Effector memory CD8-positive, alpha-beta T cell (primary cell): ENCODE results near the gene FGF8.
A peak's percentile ranks its signal among the peaks of the same experiment; 100 is the strongest.

ENCODE experiments used
- ATAC-seq: fragments of 150-1000 bp; cut with Tn5 transposase; replicated peaks from 2 replicates; pipeline ENCODE4 v1.10.0; 2021; ENCODE audit warnings: mild to moderate bottlenecking, moderate library complexity
- DNase-seq, 3 experiments: peaks; one replicate each; pipeline ENCODE4 v3.0.0; 2021
- H3K27ac Mint-ChIP-seq, 2 donors: one replicate each; pipeline ENCODE4 v1.8.0; 2022; ENCODE audit warnings: mild to moderate bottlenecking in 2 of 2, mixed read lengths in 2 of 2, moderate library complexity in 2 of 2
- H3K27me3 Mint-ChIP-seq, 2 donors: one replicate each; pipeline ENCODE4 v1.8.0; 2022; ENCODE audit warnings: mixed read lengths in 2 of 2
- H3K36me3 Mint-ChIP-seq: one replicate; pipeline ENCODE4 v1.8.0; 2022; ENCODE audit warnings: mild to moderate bottlenecking, moderate library complexity, mixed read lengths; ENCODE audit not compliant: insufficient read depth
- H3K4me1 Mint-ChIP-seq, 2 donors: one replicate each; pipeline ENCODE4 v1.8.0; 2022; ENCODE audit warnings: low read depth in 2 of 2, mixed read lengths in 2 of 2
- H3K4me3 Mint-ChIP-seq, 2 donors: one replicate each; pipeline ENCODE4 v1.8.0; 2022; ENCODE audit warnings: mild to moderate bottlenecking in 2 of 2, mixed read lengths in 2 of 2, moderate library complexity in 2 of 2
- H3K9me3 Mint-ChIP-seq, 2 donors: one replicate each; pipeline ENCODE4 v1.8.0; 2022; ENCODE audit warnings: mixed read lengths in 2 of 2

Gene FGF8

GRCh38 chr10:101770331-101771215, 5.3 kb downstream of the FGF8 start:
- no peaks in the 10 kb centered on the region for H3K36me3 Mint-ChIP-seq
- peaks cover 55 to 83% of the 10 kb centered on the region in 2 donors for H3K27me3 Mint-ChIP-seq
- no peaks in the 10 kb centered on the region for H3K9me3 Mint-ChIP-seq
- H3K4me3 Mint-ChIP-seq = peak overlapping the region in 1 of 2 donors; percentile 6
- peaks cover 8 to 19% of the 10 kb centered on the region in 2 donors for H3K4me1 Mint-ChIP-seq
- ATAC-seq (peak; percentile 18), DNase-seq (no peak)
- H3K27ac Mint-ChIP-seq = no peak overlapping the region

DNA sequence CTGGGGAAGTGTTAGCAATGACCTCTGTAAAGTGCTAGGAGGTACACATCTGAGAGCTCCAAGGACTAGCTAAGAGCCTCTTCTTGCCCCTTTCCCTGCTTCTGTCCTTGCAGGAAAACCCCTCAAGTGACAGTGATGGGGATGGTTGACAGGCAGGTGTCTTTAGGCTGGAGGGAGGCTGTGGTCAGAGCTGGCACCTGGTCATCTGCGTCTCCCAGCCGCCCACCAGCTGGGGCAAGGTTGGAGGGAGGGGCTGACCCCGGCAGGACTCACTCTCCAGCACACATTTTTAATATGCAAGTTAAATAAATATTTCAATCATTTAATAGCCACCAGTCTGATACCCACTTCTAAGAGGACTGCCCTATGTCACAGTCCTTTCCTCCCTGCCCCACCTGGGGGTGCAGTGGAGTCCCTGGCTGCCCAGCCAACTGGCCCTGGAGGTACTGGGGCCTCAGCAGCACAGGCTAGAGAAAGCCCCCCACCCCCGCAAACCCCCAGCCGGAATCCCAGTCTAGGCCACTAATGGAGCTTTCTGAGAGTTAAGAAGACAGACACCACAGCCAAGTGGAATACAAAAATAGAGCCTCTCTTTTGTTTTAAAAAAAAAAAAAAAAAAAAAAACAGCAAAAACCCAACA, 6.3 kb downstream of the FGF8 start:
- Mint-ChIP-seq H3K36me3 (no peaks in the 10 kb centered on the region), H3K9me3 (no peaks in the 10 kb centered on the region), H3K27ac (no peak overlapping the region), H3K4me3 (peak overlapping the region in 1 of 2 donors; percentile 6), H3K4me1 (peaks cover 8 to 14% of the 10 kb centered on the region in 2 donors), H3K27me3 (peaks cover 52 to 79% of the 10 kb centered on the region in 2 donors)
- no peak for DNase-seq
- no peak for ATAC-seq

DNA sequence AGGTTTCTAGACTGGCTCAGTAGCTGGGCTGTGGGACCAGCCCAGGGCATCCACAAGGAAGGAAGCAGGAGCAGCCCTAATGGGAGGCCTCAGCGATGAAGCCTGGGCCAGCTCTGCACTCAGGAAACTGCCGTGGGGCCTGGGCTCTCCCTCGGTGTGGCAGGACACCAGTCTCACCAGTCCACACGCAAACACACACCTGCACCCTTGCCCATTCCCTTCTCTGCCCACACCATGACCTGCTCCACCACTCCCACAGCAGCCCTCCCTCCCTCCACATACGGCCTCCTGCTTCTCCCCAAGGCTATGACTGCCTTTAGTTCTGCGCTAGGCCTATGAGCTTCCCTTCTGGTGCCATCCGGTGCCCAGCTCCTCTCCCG, 7.1 kb downstream of the FGF8 start:
- Mint-ChIP-seq H3K9me3 (no peaks in the 10 kb centered on the region), H3K4me3 (no peak overlapping the region), H3K4me1 (peaks cover 4 to 6% of the 10 kb centered on the region in 2 donors), H3K27me3 (peaks cover 46 to 76% of the 10 kb centered on the region in 2 donors), H3K36me3 (no peaks in the 10 kb centered on the region), H3K27ac (no peak overlapping the region)
- no peak for DNase-seq
- no peak for ATAC-seq

DNA sequence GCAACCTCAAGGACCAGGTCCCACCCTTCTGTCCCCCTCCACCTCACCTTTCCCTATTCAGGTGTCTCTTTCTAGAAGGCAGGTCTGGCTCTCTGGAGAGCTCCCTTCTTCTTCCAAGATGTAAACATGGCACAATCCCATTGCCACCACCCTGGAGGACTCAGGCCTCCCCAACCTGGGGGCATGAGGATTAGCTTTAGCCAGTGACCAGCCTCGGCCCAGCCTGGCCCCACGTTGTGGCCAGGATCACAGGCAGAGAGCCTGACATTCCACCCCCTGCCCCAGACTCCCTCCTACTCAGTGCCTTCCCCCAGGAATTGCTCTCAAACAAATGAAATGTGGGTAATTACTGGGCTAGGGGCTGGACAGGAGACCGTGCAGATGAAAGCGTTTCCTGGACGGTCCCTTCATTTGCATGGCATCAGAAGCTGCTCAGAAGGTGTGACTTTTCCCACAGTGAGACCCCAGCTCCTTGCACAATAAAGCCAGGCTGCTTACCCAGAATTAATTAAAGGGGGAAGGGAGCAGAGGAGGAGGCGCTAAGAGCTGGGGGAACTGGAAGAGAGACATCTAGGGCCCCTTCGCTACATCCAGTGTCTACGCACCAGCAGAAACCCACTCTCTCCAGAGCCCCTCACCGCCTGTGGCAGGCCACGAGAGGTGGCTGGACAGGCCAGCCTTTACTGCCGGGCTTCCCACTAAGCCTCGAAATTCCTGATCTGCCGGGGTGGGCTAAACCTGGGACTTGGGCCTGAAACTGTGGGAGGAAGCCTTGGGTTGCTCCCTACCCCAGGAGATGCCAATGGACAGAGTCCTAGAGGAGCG, 7.7 kb downstream of the FGF8 start:
- H3K36me3 Mint-ChIP-seq = no peaks in the 10 kb centered on the region
- H3K27me3 Mint-ChIP-seq = peaks cover 43 to 70% of the 10 kb centered on the region in 2 donors

DNA sequence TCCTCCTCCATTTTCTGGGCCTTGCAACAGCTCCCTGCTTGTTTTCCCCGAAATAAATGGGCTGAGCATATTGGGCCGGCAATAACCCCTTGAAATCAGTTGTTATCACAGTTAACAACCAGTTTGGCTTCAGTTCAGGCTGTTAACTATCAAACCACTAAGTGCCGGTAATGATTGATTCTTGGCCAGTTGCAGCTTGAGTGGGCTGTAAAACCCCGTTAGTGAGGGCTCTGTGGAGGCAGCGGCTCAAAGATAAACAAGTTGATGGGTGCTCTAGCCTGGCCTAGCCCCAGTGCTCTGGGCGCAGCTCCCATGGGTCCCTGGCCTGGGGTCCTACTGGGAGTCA, 8.3 kb downstream of the FGF8 start:
- Mint-ChIP-seq H3K4me3 (no peak overlapping the region), H3K36me3 (no peaks in the 10 kb centered on the region), H3K27me3 (peaks cover 36 to 64% of the 10 kb centered on the region in 2 donors), H3K9me3 (no peaks in the 10 kb centered on the region), H3K27ac (no peak overlapping the region), H3K4me1 (peaks cover 0 to 2% of the 10 kb centered on the region in 2 donors)
- ATAC-seq (no peak), DNase-seq (no peak)

More for the DNA sequence above, 7.7 kb downstream of the FGF8 start:
- Mint-ChIP-seq H3K4me3 (no peak overlapping the region), H3K9me3 (no peaks in the 10 kb centered on the region), H3K27ac (no peak overlapping the region), H3K4me1 (peaks cover 0 to 2% of the 10 kb centered on the region in 2 donors)
- no peak for ATAC-seq
- DNase-seq = no peak

GRCh38 chr10:101766753-101767599, 8.9 kb downstream of the FGF8 start:
- H3K27ac Mint-ChIP-seq = no peak overlapping the region
- no peaks in the 10 kb centered on the region for H3K36me3 Mint-ChIP-seq
- DNase-seq = no peak
- no peak for ATAC-seq
- H3K27me3 Mint-ChIP-seq = peaks cover 31 to 63% of the 10 kb centered on the region in 2 donors
- H3K9me3 Mint-ChIP-seq = no peaks in the 10 kb centered on the region
- no peak overlapping the region for H3K4me3 Mint-ChIP-seq
- H3K4me1 Mint-ChIP-seq = no peaks in the 10 kb centered on the region

DNA sequence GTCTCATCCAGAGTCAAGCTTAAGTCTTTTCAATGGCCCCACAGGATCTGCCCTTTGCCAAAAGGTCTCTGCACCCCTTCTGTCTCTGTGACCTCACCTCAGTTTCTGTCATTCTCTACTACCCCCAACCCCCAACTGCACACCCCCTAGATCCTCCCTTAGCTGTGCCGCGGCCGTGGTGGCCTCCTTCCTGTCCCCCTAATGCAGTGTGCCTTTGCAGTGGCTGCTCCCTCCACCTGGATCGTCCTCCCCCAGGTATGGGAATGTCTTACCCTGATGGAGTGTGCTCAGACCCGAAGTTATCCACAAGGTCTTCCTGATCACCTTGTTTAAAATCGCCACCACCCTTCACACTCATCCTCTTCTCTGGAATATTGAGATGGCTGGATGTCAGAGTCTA, 9.6 kb downstream of the FGF8 start:
- no peaks in the 10 kb centered on the region for H3K36me3 Mint-ChIP-seq
- no peaks in the 10 kb centered on the region for H3K4me1 Mint-ChIP-seq
- peaks cover 27 to 63% of the 10 kb centered on the region in 2 donors for H3K27me3 Mint-ChIP-seq
- H3K27ac Mint-ChIP-seq = no peak overlapping the region
- DNase-seq (no peak), ATAC-seq (no peak)
- no peak overlapping the region for H3K4me3 Mint-ChIP-seq
- no peaks in the 10 kb centered on the region for H3K9me3 Mint-ChIP-seq

DNA sequence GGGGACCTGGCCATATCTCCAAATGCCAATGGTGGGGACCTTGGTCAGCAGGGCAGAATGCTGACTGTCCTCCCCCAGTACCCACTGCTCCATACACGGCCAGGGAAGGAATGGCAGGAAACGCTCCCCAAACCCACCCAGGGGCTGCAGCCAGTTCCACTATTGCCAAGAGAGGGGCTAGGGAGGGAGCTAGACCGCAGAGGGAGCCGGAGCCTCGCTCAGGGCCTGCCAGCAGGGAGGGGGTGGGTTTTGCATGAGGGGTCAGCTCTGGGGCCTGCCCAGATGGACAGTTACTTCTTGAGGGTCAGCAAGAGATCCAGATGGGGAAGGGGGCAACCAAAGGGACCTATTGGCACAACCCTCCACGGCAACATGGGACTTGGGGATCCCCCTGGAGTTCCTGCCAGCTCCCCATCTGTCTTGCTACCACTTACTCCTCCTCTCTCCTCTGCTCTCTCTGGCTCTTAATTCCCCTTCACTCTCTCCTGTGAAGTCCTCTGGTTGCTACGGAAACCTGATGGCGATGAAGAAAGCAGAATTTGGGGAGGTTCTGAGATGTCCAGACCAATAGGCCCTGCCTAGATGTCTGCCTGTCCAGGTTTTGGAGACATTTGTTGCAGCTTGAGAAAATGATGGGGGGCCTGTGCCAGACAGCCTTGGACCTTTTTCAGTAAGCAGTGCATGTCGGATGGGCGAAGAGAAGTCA, 12.6 kb downstream of the FGF8 start:
- H3K36me3 Mint-ChIP-seq = no peaks in the 10 kb centered on the region
- peaks cover 20 to 49% of the 10 kb centered on the region in 2 donors for H3K27me3 Mint-ChIP-seq
- no peak overlapping the region for H3K4me3 Mint-ChIP-seq
- DNase-seq = no peak
- H3K9me3 Mint-ChIP-seq = no peaks in the 10 kb centered on the region
- ATAC-seq = no peak
- H3K4me1 Mint-ChIP-seq = no peaks in the 10 kb centered on the region
- no peak overlapping the region for H3K27ac Mint-ChIP-seq

DNA sequence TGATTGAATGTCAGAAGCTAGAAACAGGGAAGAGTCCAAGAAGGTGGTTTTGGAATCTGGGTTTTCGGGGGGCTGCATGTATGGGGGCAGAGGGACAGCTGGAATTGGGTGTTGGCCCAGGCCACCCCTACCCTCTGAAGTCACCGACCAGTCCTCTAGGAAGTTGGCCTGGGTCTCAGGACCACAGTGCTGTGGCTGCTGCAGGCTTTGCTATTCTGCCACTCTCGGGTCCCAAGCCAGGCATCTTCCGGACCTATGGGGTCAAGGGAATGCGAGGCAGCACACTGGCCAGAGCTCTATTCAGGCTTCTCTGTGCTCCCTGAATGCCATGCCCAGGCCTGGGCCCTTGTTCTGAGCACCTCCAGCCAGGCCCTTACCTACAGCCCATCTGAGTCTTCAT, 13.2 kb downstream of the FGF8 start:
- H3K9me3 Mint-ChIP-seq = no peaks in the 10 kb centered on the region
- no peak for DNase-seq

GRCh38 chr10:101761226-101761625, 14.7 kb downstream of the FGF8 start:
- ATAC-seq (no peak), DNase-seq (no peak)
- no peaks in the 10 kb centered on the region for H3K9me3 Mint-ChIP-seq
- peaks cover 18 to 47% of the 10 kb centered on the region in 2 donors for H3K27me3 Mint-ChIP-seq
- no peaks in the 10 kb centered on the region for H3K4me1 Mint-ChIP-seq
- H3K4me3 Mint-ChIP-seq = no peak overlapping the region
- no peaks in the 10 kb centered on the region for H3K36me3 Mint-ChIP-seq
- no peak overlapping the region for H3K27ac Mint-ChIP-seq

More for the DNA sequence above, 13.2 kb downstream of the FGF8 start:
- Mint-ChIP-seq H3K27me3 (peaks cover 20 to 49% of the 10 kb centered on the region in 2 donors), H3K4me3 (no peak overlapping the region), H3K36me3 (no peaks in the 10 kb centered on the region), H3K4me1 (no peaks in the 10 kb centered on the region), H3K27ac (no peak overlapping the region)
- ATAC-seq = no peak

GRCh38 chr10:101760510-101760909, 15.4 kb downstream of the FGF8 start:
- no peaks in the 10 kb centered on the region for H3K36me3 Mint-ChIP-seq
- H3K4me3 Mint-ChIP-seq = no peak overlapping the region
- ATAC-seq (no peak), DNase-seq (no peak)
- no peaks in the 10 kb centered on the region for H3K4me1 Mint-ChIP-seq
- H3K27ac Mint-ChIP-seq = no peak overlapping the region
- H3K9me3 Mint-ChIP-seq = no peaks in the 10 kb centered on the region
- H3K27me3 Mint-ChIP-seq = peaks cover 22 to 50% of the 10 kb centered on the region in 2 donors
